Loucy (cell line): ENCODE data around the gene C14orf119.
A peak's percentile ranks its signal among the peaks of the same experiment; 100 is the strongest.

Experiments
- H2AFZ ChIP-seq: fragments of 200-600 bp; sonication (generic); 2 replicates; pipeline ENCODE4 v1.6.0; 2016; ENCODE audit warnings: antibody characterized with exemption, mild to moderate bottlenecking, low read length, moderate library complexity
- H3F3A ChIP-seq: fragments of 200-600 bp; 2 replicates; pipeline ENCODE4 v1.6.0; 2016; ENCODE audit warnings: antibody characterized with exemption, low read depth, mild to moderate bottlenecking
- H3K27me3 ChIP-seq: fragments of 200-600 bp; sonication (generic); 2 replicates; pipeline ENCODE4 v1.6.1; 2014; ENCODE audit warnings: low read length, mild to moderate bottlenecking; ENCODE audit not compliant: insufficient read depth, poor library complexity, severe bottlenecking
- H3K36me3 ChIP-seq: fragments of 200-600 bp; sonication (generic); 2 replicates; pipeline ENCODE4 v1.6.1; 2016; ENCODE audit warnings: low read length; ENCODE audit not compliant: insufficient read depth
- H3K4me1 ChIP-seq: fragments of 200-600 bp; sonication (generic); 2 replicates; pipeline ENCODE4 v1.5.1; 2014; ENCODE audit warnings: low read length, mild to moderate bottlenecking; ENCODE audit not compliant: insufficient read depth, poor library complexity, severe bottlenecking
- H3K4me2 ChIP-seq: fragments of 200-600 bp; sonication (generic); 2 replicates; pipeline ENCODE4 v1.6.0; 2014; ENCODE audit warnings: antibody characterized with exemption, low read length, low read depth, mild to moderate bottlenecking; ENCODE audit not compliant: poor library complexity, severe bottlenecking
- H3K4me3 ChIP-seq: fragments of 200-600 bp; sonication (generic); 2 replicates; pipeline ENCODE4 v1.5.1; 2014; ENCODE audit warnings: low read length, mild to moderate bottlenecking, mixed read lengths; ENCODE audit not compliant: poor library complexity, severe bottlenecking
- H3K79me2 ChIP-seq: fragments of 200-600 bp; sonication (generic); 2 replicates; pipeline ENCODE4 v1.6.1; 2014; ENCODE audit warnings: low read length; ENCODE audit not compliant: insufficient read depth
- H3K9ac ChIP-seq: fragments of 200-600 bp; sonication (generic); 2 replicates; pipeline ENCODE4 v1.6.0; 2014; ENCODE audit warnings: mild to moderate bottlenecking, low read depth, low read length, moderate library complexity; ENCODE audit not compliant: poor library complexity, severe bottlenecking
- H3K9me2 ChIP-seq: fragments of 200-600 bp; sonication (generic); replicated peaks from 2 replicates; pipeline ENCODE4 v1.6.1; 2016; ENCODE audit warnings: low read depth, low read length, mixed read lengths
- H3K9me3 ChIP-seq: fragments of 200-600 bp; sonication (generic); 2 replicates; pipeline ENCODE4 v1.6.1; 2014; ENCODE audit warnings: mild to moderate bottlenecking, antibody characterized with exemption, low read length, low read depth; ENCODE audit not compliant: insufficient read depth
- H4K20me1 ChIP-seq: fragments of 200-600 bp; sonication (generic); 2 replicates; pipeline ENCODE4 v1.6.0; 2014; ENCODE audit warnings: antibody characterized with exemption, low read length, mild to moderate bottlenecking; ENCODE audit not compliant: insufficient read depth, poor library complexity, severe bottlenecking
- EZH2phosphoT487 ChIP-seq: fragments of 200-600 bp; IDR thresholded peaks from 2 replicates; pipeline ENCODE4 v1.6.1; 2018; ENCODE audit warnings: antibody characterized with exemption, mild to moderate bottlenecking, moderate library complexity, borderline replicate concordance
- TF ChIP-seq, protein P1 (sequence below): fragments of 200-600 bp; sonication (generic); conservative IDR thresholded peaks from 2 replicates; pipeline ENCODE4 v1.5.1; 2014; ENCODE audit warnings: mild to moderate bottlenecking, antibody characterized with exemption, low read length

The C14orf119 gene

DNA sequence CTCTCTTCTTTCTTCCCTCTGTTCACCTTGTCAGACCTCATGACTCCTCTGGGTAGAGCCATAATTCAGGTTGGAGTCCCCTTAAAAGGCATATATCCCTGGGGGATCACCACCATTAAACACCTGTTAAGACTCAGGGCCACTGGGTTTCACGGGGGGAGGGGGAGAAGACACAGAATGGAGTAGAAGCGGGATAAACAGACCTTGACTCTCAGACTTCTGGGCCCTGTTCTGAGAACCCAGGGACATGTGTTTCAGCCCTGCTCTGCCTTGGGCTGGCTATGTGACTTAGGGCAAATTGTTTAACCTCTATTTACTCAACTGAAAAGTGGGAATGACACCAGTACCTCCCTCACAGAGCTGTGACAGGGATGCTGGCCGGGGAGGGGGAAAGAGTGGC, 42.6 kb upstream of the C14orf119 start:
- no peaks in the 10 kb centered on the region for H3K27me3 ChIP-seq
- TF ChIP-seq, protein P1, sequence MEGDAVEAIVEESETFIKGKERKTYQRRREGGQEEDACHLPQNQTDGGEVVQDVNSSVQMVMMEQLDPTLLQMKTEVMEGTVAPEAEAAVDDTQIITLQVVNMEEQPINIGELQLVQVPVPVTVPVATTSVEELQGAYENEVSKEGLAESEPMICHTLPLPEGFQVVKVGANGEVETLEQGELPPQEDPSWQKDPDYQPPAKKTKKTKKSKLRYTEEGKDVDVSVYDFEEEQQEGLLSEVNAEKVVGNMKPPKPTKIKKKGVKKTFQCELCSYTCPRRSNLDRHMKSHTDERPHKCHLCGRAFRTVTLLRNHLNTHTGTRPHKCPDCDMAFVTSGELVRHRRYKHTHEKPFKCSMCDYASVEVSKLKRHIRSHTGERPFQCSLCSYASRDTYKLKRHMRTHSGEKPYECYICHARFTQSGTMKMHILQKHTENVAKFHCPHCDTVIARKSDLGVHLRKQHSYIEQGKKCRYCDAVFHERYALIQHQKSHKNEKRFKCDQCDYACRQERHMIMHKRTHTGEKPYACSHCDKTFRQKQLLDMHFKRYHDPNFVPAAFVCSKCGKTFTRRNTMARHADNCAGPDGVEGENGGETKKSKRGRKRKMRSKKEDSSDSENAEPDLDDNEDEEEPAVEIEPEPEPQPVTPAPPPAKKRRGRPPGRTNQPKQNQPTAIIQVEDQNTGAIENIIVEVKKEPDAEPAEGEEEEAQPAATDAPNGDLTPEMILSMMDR = no peak
- no peak for TF ChIP-seq EZH2phosphoT487
- H3K79me2 ChIP-seq = no peaks in the 10 kb centered on the region

GRCh38 chr14:23053426-23053825, 41.9 kb upstream of the C14orf119 start:
- Histone ChIP-seq H3K4me3 (no peak overlapping the region), H3K9me3 (no peaks in the 10 kb centered on the region), H4K20me1 (no peaks in the 10 kb centered on the region), H3K36me3 (no peaks in the 10 kb centered on the region), H3K9ac (no peak overlapping the region), H3K9me2 (no peaks in the 10 kb centered on the region), H3K4me1 (peaks cover 13% of the 10 kb centered on the region), H3K4me2 (no peak overlapping the region), H2AFZ (no peak overlapping the region), H3K79me2 (no peaks in the 10 kb centered on the region), H3F3A (no peaks in the 10 kb centered on the region), H3K27me3 (no peaks in the 10 kb centered on the region)
- TF ChIP-seq, protein P1 = no peak
- no peak for TF ChIP-seq EZH2phosphoT487

More for the DNA sequence above, 42.6 kb upstream of the C14orf119 start:
- Histone ChIP-seq H2AFZ (no peak overlapping the region), H3K9ac (no peak overlapping the region), H3K9me3 (no peaks in the 10 kb centered on the region), H3K4me3 (no peak overlapping the region), H3K9me2 (no peaks in the 10 kb centered on the region), H3K36me3 (no peaks in the 10 kb centered on the region), H4K20me1 (no peaks in the 10 kb centered on the region), H3K4me2 (no peak overlapping the region), H3K4me1 (peaks cover 10% of the 10 kb centered on the region), H3F3A (no peaks in the 10 kb centered on the region)

DNA sequence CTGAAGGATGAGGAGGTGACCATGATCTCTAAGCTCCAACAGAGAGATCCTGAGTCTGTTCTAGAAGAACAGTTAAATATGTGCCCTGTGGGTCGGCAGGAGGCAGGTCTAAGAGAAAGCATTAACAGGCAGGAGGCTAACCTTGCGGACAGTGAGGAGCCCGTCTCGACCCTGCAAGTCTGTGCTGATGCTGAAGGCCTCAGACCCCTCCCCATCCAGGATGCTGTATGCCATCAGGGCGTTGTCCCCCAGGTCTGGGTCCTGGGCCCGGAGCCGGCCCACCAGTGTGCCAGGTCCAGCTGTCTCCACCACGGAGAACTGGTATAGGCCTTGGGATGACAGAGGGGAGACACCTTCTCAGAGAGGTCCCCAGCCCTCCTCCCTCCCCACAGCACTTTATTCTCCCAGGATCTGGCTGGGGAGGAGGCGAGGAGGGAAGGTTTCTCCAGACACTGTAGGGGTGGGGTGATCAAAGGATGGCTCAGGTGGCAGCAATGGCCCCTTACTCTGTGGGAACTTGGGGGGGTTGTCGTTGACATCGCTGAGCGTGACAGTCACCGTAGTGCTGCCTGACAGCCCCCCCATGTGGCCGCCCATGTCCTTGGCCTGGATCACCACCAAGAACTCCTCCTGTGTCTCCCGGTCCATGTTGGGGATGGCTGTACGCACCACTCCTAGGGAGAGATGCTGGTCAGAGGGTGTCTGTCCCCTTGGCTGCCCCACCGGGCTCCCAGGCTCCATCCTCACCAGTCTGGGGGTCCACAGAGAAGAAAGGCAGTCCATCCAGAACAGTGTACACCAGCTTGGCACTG, 41.1 kb upstream of the C14orf119 start:
- Histone ChIP-seq H3K9me3 (no peaks in the 10 kb centered on the region), H3K4me1 (peaks cover 13% of the 10 kb centered on the region), H3K4me3 (no peak overlapping the region), H3K9me2 (no peaks in the 10 kb centered on the region), H4K20me1 (no peaks in the 10 kb centered on the region), H2AFZ (no peak overlapping the region), H3K4me2 (no peak overlapping the region), H3F3A (no peaks in the 10 kb centered on the region), H3K36me3 (peaks cover 7% of the 10 kb centered on the region; the same call in 1 of the 2 replicates), H3K9ac (no peak overlapping the region), H3K27me3 (no peaks in the 10 kb centered on the region), H3K79me2 (no peaks in the 10 kb centered on the region)
- TF ChIP-seq, protein P1 = peak; percentile 69
- no peak for TF ChIP-seq EZH2phosphoT487
